Right cardiac atrium (tissue), 5 donors: ENCODE results near the gene DRAXIN. TPM values are rescaled to one million over a fixed set of nuclear protein-coding genes. Genes with fewer than 3 reads are reported as not detected.

Experiments used
- ATAC-seq, 2 donors: fragments of 200-7000 bp; cut with Tn5 transposase; one replicate each; pipeline versions ENCODE4 v1.8.0 to v1.9.1; 2020; ENCODE audit warnings: moderate library complexity in 2 of 2, mild to moderate bottlenecking in 1 of 2
- DNase-seq, 3 donors: peaks; one replicate each; pipeline ENCODE4 v3.0.0-alpha.2; 2020
- H3K27ac ChIP-seq: one replicate; pipeline ENCODE4 v1.5.1; 2013; ENCODE audit warnings: mild to moderate bottlenecking, low read length, control low read depth, moderate library complexity
- H3K27me3 ChIP-seq: one replicate; pipeline ENCODE4 v1.6.1; 2013; ENCODE audit not compliant: control insufficient read depth, insufficient read depth
- H3K4me1 ChIP-seq: one replicate; pipeline ENCODE4 v1.6.1; 2013; ENCODE audit warnings: low read length; ENCODE audit not compliant: control insufficient read depth, insufficient read depth
- H3K4me3 ChIP-seq: one replicate; pipeline ENCODE4 v1.5.1; 2013; ENCODE audit warnings: low read length, control low read depth
- H3K9me3 ChIP-seq: one replicate; pipeline ENCODE4 v1.6.1; 2013; ENCODE audit warnings: low read length; ENCODE audit not compliant: control insufficient read depth
- WGBS: extraction: QIAGEN DNeasy Blood & Tissue Kit; methylation state at CpG from one replicate; pipeline ENCODE4 v1.1.7; 2013; 5-methylcytosine and 5-hydroxymethylcytosine counted together
- intact Hi-C, 4 donors: fragments of 100-400 bp; cut with DNase I; formaldehyde crosslinking; loops; one replicate each; pipeline versions ENCODE4 v1.11.0 to v1.14.0; 2022 to 2023
- polyA plus RNA-seq: library from polyadenylated mRNA; stranded (reverse); fragments of 200-250 nt; gene quantifications from one replicate; pipeline ENCODE4 v1.2.3, GENCODE V29; 2013
- total RNA-seq, 4 donors: library from RNA; stranded (reverse); fragmentation: NEBNext Ultra II Directional; extraction: Animal tissue kit (Norgen Biotek cat#: 25700); gene quantifications; one replicate each; pipeline ENCODE4 v1.2.1, GENCODE V29; 2021
- donor health status: healthy with polysubstance abuse.
- donor health status: DM: no; HTN: yes; CAD: no.
- donor health status: DM: no; HTN: no; CAD: no.
- donor health status: DM: no; HTN: yes; CAD: no; lungs with severe emphysema.
- donor health status: DM: yes; HTN: yes; CAD: no.

Gene DRAXIN
- total and polyA plus RNA-seq, 5 donors: 0.02 to 0.08 (median 0.03) TPM; not detected in 1

DNA sequence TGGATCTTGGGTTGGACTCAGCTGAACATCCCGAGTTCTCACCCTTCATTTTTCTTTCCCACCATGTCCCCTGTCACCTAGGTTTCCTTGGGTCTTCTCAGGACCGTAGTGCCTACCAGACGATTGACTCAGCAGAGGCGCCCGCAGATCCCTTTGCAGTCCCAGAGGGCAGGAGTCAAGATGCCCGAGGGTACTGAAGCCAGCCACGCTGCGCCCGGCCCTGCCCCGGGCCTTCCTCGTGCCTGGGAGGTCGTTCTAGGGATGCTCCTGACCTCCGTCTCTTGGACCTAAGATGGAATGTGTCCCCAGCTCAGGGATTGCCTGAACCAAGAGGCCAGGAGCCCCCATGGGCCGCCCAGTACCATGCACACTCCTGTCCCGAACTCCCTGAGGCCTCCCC is 58.5 kb downstream of the DRAXIN start:
- 94% methylated on average over 15 of the region's 15 CpGs for WGBS
- ATAC-seq: no peak
- H3K4me3 ChIP-seq: no peak overlapping the region

DNA sequence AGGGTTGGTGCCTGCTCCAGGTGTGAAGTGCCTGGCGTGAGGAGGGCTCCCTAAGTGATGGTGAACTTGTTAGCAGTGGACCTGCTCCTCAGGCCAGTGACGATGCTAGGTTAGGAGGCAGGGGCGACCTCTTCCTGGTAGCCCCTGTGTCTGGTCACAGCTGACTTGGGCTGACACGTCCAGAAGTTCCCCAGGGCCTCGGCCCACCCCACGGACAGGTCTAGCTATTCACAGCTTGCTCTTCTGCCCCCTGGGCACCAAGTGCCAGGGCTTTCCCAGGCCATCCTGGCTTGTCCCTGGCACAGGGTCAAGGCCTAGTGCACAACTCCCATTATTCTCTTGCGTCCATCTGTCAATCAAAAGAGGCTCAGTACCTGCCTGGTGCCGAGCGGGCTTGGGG is 59.6 kb downstream of the DRAXIN start:
- Histone ChIP-seq H3K27ac (no peak overlapping the region), H3K9me3 (no peaks in the 10 kb centered on the region), H3K4me1 (no peaks in the 10 kb centered on the region), H3K27me3 (no peaks in the 10 kb centered on the region), H3K4me3 (no peak overlapping the region)
- peak in 1 of 3 donors; percentile 50 for DNase-seq
- WGBS: 88% methylated on average over 9 of the region's 9 CpGs
- ATAC-seq: no peak
- intact Hi-C loops: no loop called here

More for the DNA sequence above, 58.5 kb downstream of the DRAXIN start:
- intact Hi-C loops: no loop called here
- Histone ChIP-seq H3K9me3 (no peaks in the 10 kb centered on the region), H3K27ac (no peak overlapping the region), H3K4me1 (no peaks in the 10 kb centered on the region), H3K27me3 (no peaks in the 10 kb centered on the region)
- DNase-seq: peak in 1 of 3 donors; percentile 34

DNA sequence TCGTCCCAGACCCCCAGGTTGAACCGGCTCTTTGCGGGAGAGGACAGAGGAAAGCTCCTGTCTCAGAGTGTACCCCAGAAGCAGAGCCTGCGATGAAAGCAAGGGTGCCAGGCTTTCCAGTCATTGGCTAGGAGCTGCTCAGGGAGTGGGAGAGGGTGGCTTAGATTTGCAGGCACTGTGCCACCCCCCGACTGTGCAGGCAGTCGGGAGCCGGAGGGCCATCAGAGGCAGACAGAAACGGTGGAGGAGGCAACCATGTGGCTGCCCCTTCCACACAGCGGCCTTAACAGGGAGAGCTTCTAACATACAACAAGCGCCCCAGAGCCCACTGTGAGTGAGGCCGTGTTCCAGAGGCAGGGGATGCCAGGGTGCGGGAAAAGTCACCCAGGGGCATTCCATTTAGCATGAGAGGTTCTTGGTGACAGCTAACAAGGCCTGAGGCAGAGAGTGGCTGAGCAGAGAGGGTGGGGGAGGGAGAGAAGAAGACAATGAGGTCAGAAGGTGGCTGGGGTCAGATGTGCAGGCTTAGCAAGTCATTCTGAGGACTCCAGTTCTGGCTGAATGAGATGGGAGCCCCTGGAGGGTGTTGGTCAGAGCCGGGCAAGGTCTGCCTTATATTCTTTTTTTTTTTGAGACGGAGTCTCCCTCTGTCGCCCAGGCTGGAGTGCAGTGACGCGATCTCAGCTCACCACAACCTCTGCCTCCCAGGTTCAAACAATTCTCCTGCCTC is 61.0 kb downstream of the DRAXIN start:
- no peak for DNase-seq

DNA sequence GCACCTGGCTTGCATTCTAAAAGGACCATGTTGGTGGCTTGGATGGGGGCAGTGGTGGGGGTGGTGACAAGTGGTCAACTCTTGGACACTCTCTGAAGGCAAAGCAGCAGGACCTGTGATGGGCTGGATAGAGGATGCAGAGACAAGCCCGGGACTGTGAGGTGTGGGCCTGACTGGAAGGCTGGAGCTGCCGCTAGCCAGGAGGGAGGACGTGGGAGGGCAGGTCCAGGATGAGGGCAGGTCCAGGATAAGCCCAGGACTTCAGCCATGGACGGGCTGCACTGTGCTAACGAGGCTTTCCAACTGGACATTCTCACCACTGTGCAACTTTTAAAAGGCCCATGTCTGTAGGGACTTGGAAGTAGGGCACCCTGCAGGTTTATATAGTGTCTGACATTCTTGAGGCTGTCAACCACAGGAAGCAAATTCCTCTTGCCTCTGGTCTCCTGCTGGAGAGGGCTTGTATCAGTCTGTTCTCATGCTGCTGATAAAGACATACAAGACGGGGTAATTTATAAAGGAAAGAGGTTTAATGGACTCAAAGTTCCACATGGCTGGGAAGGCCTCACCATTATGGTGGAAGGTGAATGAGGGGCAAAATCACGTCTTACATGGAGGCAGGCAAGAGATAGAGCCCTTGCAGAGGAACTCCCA is 62.2 kb downstream of the DRAXIN start:
- Histone ChIP-seq H3K27ac (no peak overlapping the region), H3K4me3 (no peak overlapping the region), H3K9me3 (no peaks in the 10 kb centered on the region), H3K27me3 (no peaks in the 10 kb centered on the region), H3K4me1 (no peaks in the 10 kb centered on the region)
- ATAC-seq (no peak), DNase-seq (peak in 1 of 3 donors; percentile 36)
- WGBS: 39% methylated on average over 7 of the region's 7 CpGs
- intact Hi-C loops: no loop called here

More for the DNA sequence above, 61.0 kb downstream of the DRAXIN start:
- no peak overlapping the region for H3K4me3 ChIP-seq
- WGBS: 58% methylated on average over 17 of the region's 17 CpGs
- H3K27me3 ChIP-seq: no peaks in the 10 kb centered on the region
- ATAC-seq: no peak
- H3K4me1 ChIP-seq: no peaks in the 10 kb centered on the region
- intact Hi-C loops: no loop called here
- no peak overlapping the region for H3K27ac ChIP-seq
- H3K9me3 ChIP-seq: no peaks in the 10 kb centered on the region

DNA sequence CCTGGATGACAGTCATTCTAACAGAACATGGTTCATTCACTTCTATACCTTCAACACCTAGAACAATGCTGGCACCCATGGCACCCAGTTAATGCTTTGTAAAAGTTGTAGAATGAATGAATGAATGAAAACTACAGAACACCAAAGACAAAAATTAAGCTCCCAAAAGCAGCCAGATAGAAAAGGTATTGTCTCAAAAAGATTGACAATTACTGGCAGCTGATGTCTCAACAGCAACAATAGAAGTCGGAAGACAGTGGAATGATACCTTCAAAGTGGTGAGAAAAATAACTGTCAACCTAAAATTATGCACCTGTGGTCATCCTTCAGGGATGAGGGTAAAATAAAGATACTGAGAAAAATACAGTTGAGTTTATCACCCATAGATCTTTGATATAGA is 65.5 kb downstream of the DRAXIN start:
- Histone ChIP-seq H3K27ac (no peak overlapping the region), H3K9me3 (no peaks in the 10 kb centered on the region), H3K4me3 (no peak overlapping the region), H3K27me3 (no peaks in the 10 kb centered on the region), H3K4me1 (no peaks in the 10 kb centered on the region)
- WGBS: 100% methylated on average over 1 of the region's 1 CpG
- DNase-seq (no peak), ATAC-seq (no peak)
- intact Hi-C loops: no loop called here

DNA sequence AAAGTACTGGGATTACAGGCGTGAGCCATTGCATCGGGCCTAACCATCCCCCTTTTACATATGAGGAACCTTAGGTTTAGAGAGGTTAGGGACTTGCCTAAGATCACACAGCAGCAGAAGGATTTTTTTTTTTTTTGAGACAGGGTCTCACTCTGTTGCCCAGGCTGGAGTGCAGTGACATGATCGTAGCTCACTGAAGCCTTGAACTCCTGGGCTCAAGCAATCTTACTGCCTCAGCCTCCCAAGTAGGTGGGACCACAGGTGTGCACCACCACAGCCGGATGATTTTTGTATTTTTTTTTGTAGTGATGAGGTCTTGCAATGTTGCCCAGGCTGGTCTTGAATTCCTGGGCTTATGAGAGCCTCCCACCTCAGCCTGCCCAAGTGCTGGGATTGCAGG is 68.3 kb downstream of the DRAXIN start:
- H3K27ac ChIP-seq: no peak overlapping the region
- H3K9me3 ChIP-seq: no peaks in the 10 kb centered on the region
- ATAC-seq: no peak
- DNase-seq: peak in 1 of 3 donors; percentile 8
- intact Hi-C loops: no loop called here
- WGBS: 92% methylated on average over 4 of the region's 4 CpGs
- no peak overlapping the region for H3K4me3 ChIP-seq
- no peaks in the 10 kb centered on the region for H3K27me3 ChIP-seq
- no peaks in the 10 kb centered on the region for H3K4me1 ChIP-seq

DNA sequence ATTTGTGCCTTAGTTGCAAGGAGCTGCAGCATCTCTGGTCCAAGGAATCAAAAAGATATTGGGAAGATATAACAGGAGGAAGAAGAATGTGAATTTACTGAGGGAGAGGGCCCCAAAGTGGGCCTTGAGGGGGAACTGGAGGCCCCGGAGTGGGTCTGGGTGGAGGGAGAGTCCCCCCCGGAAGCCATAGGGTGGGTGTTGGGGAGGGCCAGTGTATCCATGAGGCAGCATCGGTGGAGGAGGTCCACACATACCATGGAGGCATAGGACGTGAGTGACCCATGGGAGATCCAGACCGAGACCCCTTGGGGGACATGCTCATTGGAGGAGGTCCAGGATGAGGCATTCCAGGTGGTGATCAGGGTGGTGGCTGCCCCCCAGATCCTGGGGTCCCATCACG is 69.8 kb downstream of the DRAXIN start:
- Histone ChIP-seq H3K9me3 (no peaks in the 10 kb centered on the region), H3K4me1 (no peaks in the 10 kb centered on the region), H3K27ac (no peak overlapping the region), H3K4me3 (no peak overlapping the region), H3K27me3 (no peaks in the 10 kb centered on the region)
- peak in 1 of 3 donors; percentile 9 for DNase-seq
- ATAC-seq: peak in 1 of 2 donors; percentile 16
- intact Hi-C loops: no loop called here
- 81% methylated on average over 6 of the region's 6 CpGs for WGBS

DNA sequence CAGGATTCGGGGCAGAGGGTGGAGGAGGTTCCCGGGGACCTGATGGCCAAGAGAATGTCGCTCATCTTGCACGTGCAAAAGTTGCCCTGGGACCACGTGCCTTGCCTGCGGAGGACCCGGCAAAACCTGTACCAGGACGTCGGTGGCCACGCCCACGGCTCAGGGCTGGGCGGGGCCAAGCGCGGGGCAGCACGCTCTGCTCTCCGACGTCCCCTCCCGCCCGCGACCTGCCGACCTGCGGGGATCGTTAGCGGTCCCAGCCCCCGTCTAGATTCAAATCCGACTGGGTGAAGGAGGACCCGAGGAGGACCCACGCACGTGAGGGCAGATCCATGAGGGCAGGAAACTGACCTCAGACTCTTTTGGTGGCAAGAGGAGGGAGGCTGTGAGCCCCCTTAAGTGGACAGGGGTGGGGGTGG is 70.5 kb downstream of the DRAXIN start, which contains the start of gene C1orf167:
TSS of gene C1orf167 (plus strand) at position 206 of the 419 bp plus-strand sequence. CDS start 2,208 bp downstream, outside the sequence.
- no peaks in the 10 kb centered on the region for H3K4me1 ChIP-seq
- no peaks in the 10 kb centered on the region for H3K27me3 ChIP-seq
- 6% methylated on average over 29 of the region's 29 CpGs for WGBS
- no peaks in the 10 kb centered on the region for H3K9me3 ChIP-seq
- H3K27ac ChIP-seq: no peak within 1 kb of the TSS
- peak in 2 of 3 donors; percentile 58 to 62 for DNase-seq
- peak; percentile 31 to 44 for ATAC-seq
- intact Hi-C loops: no loop called here
- H3K4me3 ChIP-seq: no peak within 1 kb of the TSS

DNA sequence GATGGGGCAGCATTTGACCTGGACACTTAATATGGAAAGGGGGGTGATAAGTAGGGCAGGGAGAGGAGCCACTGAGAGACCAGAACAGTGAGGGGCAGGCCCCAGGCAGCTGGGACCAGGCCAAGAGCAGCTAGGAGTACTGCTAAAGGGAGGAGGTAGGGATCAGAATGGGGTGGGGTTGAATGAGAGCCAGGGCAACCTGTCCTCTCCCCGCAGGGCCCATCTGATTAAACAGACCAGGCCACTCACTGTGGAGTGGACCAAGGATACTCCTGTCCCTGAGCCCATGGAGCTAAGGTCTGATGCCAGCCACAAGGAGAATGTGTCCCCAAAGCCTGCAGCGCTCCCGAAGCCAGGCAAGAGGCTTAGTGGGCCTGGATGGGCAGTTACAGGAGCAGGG is 72.6 kb downstream of the DRAXIN start:
- no peaks in the 10 kb centered on the region for H3K9me3 ChIP-seq
- 83% methylated on average over 3 of the region's 3 CpGs for WGBS
- no peak for ATAC-seq
- no peak overlapping the region for H3K27ac ChIP-seq
- H3K27me3 ChIP-seq: no peaks in the 10 kb centered on the region
- H3K4me1 ChIP-seq: no peaks in the 10 kb centered on the region
- DNase-seq: peak in 1 of 3 donors; percentile 39
- no peak overlapping the region for H3K4me3 ChIP-seq
- intact Hi-C loops: no loop called here

DNA sequence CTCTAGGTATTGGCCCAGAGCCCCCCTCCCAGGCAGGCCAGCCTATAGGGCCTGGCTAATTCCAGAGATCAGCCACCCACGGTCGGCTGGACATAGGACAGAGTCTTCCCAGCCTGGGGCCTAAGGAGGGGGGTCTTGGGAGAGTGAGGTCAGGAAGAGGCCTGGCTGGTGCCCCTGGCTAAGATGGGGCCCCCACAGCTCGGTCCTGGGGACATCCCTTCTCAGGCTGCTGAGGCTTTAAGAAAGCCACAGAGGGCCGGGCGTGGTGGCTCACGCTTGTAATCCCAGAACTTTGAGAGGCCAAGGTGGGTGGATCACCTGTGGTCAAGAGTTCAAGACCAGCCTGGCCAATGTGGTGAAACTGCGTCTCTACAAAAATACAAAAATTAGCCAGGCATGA is 73.0 kb downstream of the DRAXIN start:
- Histone ChIP-seq H3K9me3 (no peaks in the 10 kb centered on the region), H3K4me3 (no peak overlapping the region), H3K4me1 (no peaks in the 10 kb centered on the region), H3K27ac (no peak overlapping the region), H3K27me3 (no peaks in the 10 kb centered on the region)
- ATAC-seq: no peak
- intact Hi-C loops: no loop called here
- DNase-seq: peak in 2 of 3 donors; percentile 9 to 18
- WGBS: 84% methylated on average over 7 of the region's 7 CpGs

DNA sequence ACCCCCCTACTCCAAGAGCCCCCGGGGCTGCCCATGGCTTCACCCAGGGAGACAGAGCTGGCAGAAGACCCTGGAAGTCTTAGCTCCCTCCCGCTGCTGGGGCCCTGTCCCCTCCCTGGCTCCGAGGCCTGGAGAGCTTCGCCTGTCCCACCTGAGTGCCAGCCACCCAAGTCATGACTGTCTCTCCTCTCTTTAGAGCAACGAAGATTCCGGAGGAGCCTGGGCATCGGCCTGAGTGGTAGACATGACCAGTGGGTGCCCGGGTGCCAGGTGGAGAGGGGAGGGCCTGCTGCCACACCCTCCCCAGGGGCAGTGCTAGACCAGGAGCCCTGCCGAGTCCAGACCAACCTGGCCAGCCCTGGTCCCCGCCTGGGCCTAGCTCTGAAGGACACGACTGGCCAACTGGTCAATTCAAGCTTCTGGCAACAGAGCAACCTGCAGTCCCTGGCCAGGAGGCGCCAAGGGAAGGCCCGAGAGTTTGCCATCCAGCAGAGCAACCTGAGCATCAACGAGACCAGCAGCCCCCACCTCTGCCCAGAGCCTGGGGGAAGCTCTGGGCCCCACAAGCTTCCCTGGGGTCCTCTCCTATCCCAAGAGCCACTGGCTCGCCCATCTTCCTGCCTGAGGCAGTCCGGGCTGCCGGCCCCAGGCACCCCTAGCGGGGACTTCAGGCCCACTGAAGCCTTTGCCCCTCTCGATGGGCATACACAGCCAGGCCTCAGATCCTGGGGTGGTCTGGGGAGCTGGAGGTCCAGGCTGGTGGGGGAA is 74.3 kb downstream of the DRAXIN start:
- Histone ChIP-seq H3K9me3 (no peaks in the 10 kb centered on the region), H3K27me3 (no peaks in the 10 kb centered on the region), H3K27ac (no peak overlapping the region), H3K4me1 (no peaks in the 10 kb centered on the region), H3K4me3 (no peak overlapping the region)
- DNase-seq (peak in 2 of 3 donors; percentile 23 to 49), ATAC-seq (no peak)
- intact Hi-C loops: no loop called here
- 91% methylated on average over 19 of the region's 19 CpGs for WGBS
